Fibroblast of the aortic adventitia (primary cell): Measurements from ENCODE around the gene ZNF716. TPM values are rescaled to one million over a fixed set of nuclear protein-coding genes. Genes with fewer than 3 reads are reported as not detected.

Experiments
- DNase-seq: peaks from one replicate; pipeline ENCODE4 v3.0.0-alpha.2; 2010; ENCODE audit warnings: low read depth
- H3K4me3 ChIP-seq: 2 replicates; pipeline ENCODE4 v1.5.1; 2011; ENCODE audit warnings: low read depth, mild to moderate bottlenecking, control low read depth, low read length, moderate library complexity
- CTCF ChIP-seq: IDR thresholded peaks from 2 replicates; pipeline ENCODE4 v1.5.1; 2011; ENCODE audit warnings: mild to moderate bottlenecking, low read length, control low read depth, inconsistent platforms; ENCODE audit not compliant: insufficient read depth
- total RNA-seq: library from RNA; depleted of rRNA; stranded (reverse); fragments of >200 nt; gene quantifications from 2 replicates; pipeline ENCODE4 v1.2.3, GENCODE V29; 2012; ENCODE audit warnings: low replicate concordance

The ZNF716 gene
- total RNA-seq, 1 donor: not detected

GRCh38 chr7:57412168-57412567 is 37.8 kb upstream of the ZNF716 start:
- DNase-seq: no peak
- no peak for TF ChIP-seq CTCF
- H3K4me3 ChIP-seq: no peak overlapping the region

DNA sequence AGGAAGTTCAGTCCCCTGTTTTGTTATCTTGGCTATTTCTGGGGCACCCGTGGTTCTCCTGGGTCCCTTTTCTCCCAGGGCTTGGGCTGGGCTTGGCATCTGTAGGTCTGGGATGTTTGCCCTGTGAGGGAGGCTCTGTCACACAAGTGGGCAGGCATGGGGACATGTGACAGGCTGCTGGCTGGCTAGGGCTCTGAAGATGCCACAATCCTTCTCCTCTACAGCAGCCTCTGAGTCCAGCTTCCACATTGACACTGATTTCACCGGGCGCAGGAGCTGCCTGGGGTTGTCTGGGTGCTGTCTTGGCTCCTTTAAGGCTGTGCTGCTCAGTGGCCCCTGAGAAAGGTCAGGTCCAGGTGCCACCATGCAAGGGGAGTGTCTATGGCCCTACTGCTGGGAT is 37.4 kb upstream of the ZNF716 start:
- no peak overlapping the region for H3K4me3 ChIP-seq
- no peak for TF ChIP-seq CTCF
- DNase-seq: no peak

- no peak for TF ChIP-seq CTCF
- no peak for DNase-seq
- no peak overlapping the region for H3K4me3 ChIP-seq
These were observed 36.2 kb upstream of the ZNF716 start for GRCh38 chr7:57413529-57414398.

DNA sequence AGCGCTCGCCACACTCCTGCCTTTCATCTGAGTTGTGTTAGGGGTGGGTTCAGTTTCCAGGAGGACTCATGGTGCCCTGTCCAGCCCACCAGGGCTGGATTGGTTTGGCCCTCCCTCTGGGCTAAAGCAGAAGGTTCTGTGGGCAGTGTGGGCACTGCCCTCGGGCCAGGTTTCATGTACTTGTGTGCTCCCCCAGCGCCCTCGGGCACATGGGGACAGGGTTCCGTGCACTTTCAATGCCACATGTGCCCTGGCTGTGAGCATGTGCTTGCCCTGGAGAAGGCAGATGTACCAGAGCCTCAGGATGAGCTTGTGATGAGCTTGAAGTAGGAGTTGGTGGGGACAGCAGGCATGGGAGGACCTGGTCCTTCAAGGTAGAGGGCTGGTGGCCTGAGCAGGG is 35.6 kb upstream of the ZNF716 start:
- H3K4me3 ChIP-seq: no peak overlapping the region
- TF ChIP-seq CTCF: no peak
- no peak for DNase-seq

DNA sequence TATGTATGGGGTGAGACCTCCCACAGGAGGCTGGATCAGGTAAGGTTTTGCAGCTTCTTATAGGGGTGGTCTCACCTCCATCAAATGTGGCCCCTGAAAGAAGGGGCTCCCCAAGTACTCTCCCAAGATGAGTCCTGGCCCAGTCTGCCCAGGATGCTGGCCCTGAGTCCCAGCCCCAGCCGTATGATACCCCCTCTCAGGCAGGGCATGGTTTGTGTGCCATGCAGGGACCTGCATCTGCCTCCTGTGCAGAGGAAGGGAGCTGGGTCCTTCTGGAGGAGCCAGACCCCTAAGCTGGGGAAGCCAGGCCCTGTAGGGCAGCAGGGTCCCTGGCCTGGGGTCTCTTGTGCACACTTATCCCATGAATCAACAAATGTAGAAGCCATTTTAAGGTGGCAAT is 35.1 kb upstream of the ZNF716 start:
- DNase-seq: no peak
- no peak for TF ChIP-seq CTCF

GRCh38 chr7:57415326-57415725 is 34.7 kb upstream of the ZNF716 start:
- TF ChIP-seq CTCF: no peak

More for the DNA sequence above, 35.1 kb upstream of the ZNF716 start:
- no peak overlapping the region for H3K4me3 ChIP-seq

More at GRCh38 chr7:57415326-57415725, 34.7 kb upstream of the ZNF716 start:
- no peak overlapping the region for H3K4me3 ChIP-seq
- no peak for DNase-seq
